Keratinocyte (primary cell): ENCODE data around the gene DSE. TPM values are rescaled to one million over a fixed set of nuclear protein-coding genes. Genes with fewer than 3 reads are reported as not detected.
A peak's percentile ranks its signal among the peaks of the same experiment; 100 is the strongest.

Experiments
- DNase-seq: peaks from one replicate; pipeline ENCODE4 v3.0.0-alpha.2; 2011; ENCODE audit warnings: low read depth, missing footprints, low spot score
- FAIRE-seq: peaks from 2 replicates; lab custom pipeline; 2011; peaks lifted over from hg19 to GRCh38; lab: Jason Lieb, UNC
- H2AFZ ChIP-seq: 2 replicates; pipeline ENCODE4 v1.6.0; 2012; ENCODE audit warnings: low read length, control low read depth, inconsistent platforms; ENCODE audit not compliant: control insufficient read depth
- H3K27ac ChIP-seq: 2 replicates; pipeline ENCODE4 v1.5.1; 2011; ENCODE audit warnings: low read length; ENCODE audit not compliant: control insufficient read depth, insufficient read depth
- H3K27me3 ChIP-seq: 3 replicates; pipeline ENCODE4 v1.6.0; 2011; ENCODE audit warnings: low read length; ENCODE audit not compliant: control insufficient read depth, insufficient read depth; ENCODE audit errors: extremely low read depth
- H3K36me3 ChIP-seq, 2 experiments: 2 replicates in 1 of 2; 3 replicates in 1 of 2; pipeline ENCODE4 v1.5.1; 2011; ENCODE audit warnings: low read length in 2 of 2, mild to moderate bottlenecking in 1 of 2; ENCODE audit not compliant: control insufficient read depth in 2 of 2, insufficient read depth in 2 of 2; ENCODE audit errors: extremely low read depth in 1 of 2
- H3K4me1 ChIP-seq: 3 replicates; pipeline ENCODE4 v1.5.1; 2011; ENCODE audit warnings: low read length; ENCODE audit not compliant: control insufficient read depth, insufficient read depth; ENCODE audit errors: extremely low read depth
- H3K4me2 ChIP-seq: 3 replicates; pipeline ENCODE4 v1.6.0; 2011; ENCODE audit warnings: low read depth, low read length; ENCODE audit not compliant: control insufficient read depth, insufficient read depth; ENCODE audit errors: extremely low read depth
- H3K4me3 ChIP-seq, 3 experiments: fragments of 200-600 bp in 1 of 3; sonication (generic) in 1 of 3; 2 replicates in 2 of 3; 3 replicates in 1 of 3; pipeline ENCODE4 v1.5.1; 2011 to 2016; ENCODE audit warnings: low read length in 3 of 3, mild to moderate bottlenecking in 3 of 3, control low read depth in 2 of 3, inconsistent platforms in 1 of 3, low read depth in 1 of 3, mixed read lengths in 1 of 3, mixed run types in 1 of 3, moderate library complexity in 1 of 3; ENCODE audit not compliant: control insufficient read depth in 2 of 3, insufficient read depth in 2 of 3; ENCODE audit errors: extremely low read depth in 1 of 3
- H3K79me2 ChIP-seq: 2 replicates; pipeline ENCODE4 v1.6.0; 2012; ENCODE audit warnings: low read length; ENCODE audit not compliant: control insufficient read depth, insufficient read depth
- H3K9ac ChIP-seq: 3 replicates; pipeline ENCODE4 v1.6.0; 2011; ENCODE audit warnings: low read length; ENCODE audit not compliant: control insufficient read depth, insufficient read depth; ENCODE audit errors: extremely low read depth
- H3K9me1 ChIP-seq: 3 replicates; pipeline ENCODE4 v1.6.0; 2011; ENCODE audit warnings: low read length; ENCODE audit not compliant: control insufficient read depth, insufficient read depth; ENCODE audit errors: extremely low read depth
- H3K9me3 ChIP-seq: 2 replicates; pipeline ENCODE4 v1.5.1; 2012; ENCODE audit warnings: low read depth, low read length; ENCODE audit not compliant: control insufficient read depth
- H4K20me1 ChIP-seq: 3 replicates; pipeline ENCODE4 v1.6.0; 2011; ENCODE audit warnings: low read length; ENCODE audit not compliant: control insufficient read depth, insufficient read depth; ENCODE audit errors: extremely low read depth
- CTCF ChIP-seq, 3 experiments: IDR thresholded peaks in 1 of 3; conservative IDR thresholded peaks in 1 of 3; optimal IDR thresholded peaks in 1 of 3; 2 replicates in 2 of 3; 3 replicates in 1 of 3; pipeline versions ENCODE3 to v1.5.1; 2011; ENCODE audit warnings: low read length in 3 of 3, mild to moderate bottlenecking in 3 of 3, moderate library complexity in 2 of 3, control low read depth in 1 of 3, inconsistent platforms in 1 of 3; ENCODE audit not compliant: insufficient read depth in 2 of 3; ENCODE audit errors: extremely low read depth in 1 of 3
- EZH2 ChIP-seq: IDR thresholded peaks from one replicate; pipeline ENCODE4 v1.6.1; 2012; ENCODE audit warnings: inconsistent platforms, mild to moderate bottlenecking, low read length, moderate library complexity
- dilution Hi-C: fragments of 300-500 bp; cut with MboI; formaldehyde crosslinking; loops from one replicate; pipeline ENCODE4 v1.7.0; 2020; ENCODE audit warnings: low sequenced_read_pairs; ENCODE audit not compliant: extremely low pct_ligation_motif_present
- polyA plus RNA-seq, 5 experiments: library from polyadenylated mRNA; depleted of rRNA in 3 of 5; stranded (reverse) in 3 of 5; stranded (forward) in 1 of 5; unstranded in 1 of 5; fragments of >200 nt; gene quantifications; 1 replicate in 1 of 5; 2 replicates in 3 of 5; 3 replicates in 1 of 5; pipeline versions ENCODE4 v1.2.1 to v1.2.3, GENCODE V29; 2011 to 2012; ENCODE audit warnings: missing spikeins in 2 of 5, low read depth in 1 of 5, low replicate concordance in 1 of 5

DSE gene
- polyA plus RNA-seq, 1 donor (not counting 4 experiments of a cell fraction or from before 2014, with no cell fraction given), result 99.7 TPM

- no peak for FAIRE-seq
- Histone ChIP-seq H3K9me3 (no peaks in the 10 kb centered on the region), H3K27ac (no peak overlapping the region), H3K4me1 (peaks cover 26% of the 10 kb centered on the region), H3K9me1 (no peaks in the 10 kb centered on the region), H4K20me1 (no peaks in the 10 kb centered on the region), H3K36me3 (peaks cover 12 to 14% of the 10 kb centered on the region in 2 experiments), H3K9ac (no peak overlapping the region), H3K4me2 (no peak overlapping the region), H3K79me2 (peaks cover 90% of the 10 kb centered on the region), H2AFZ (no peak overlapping the region), H3K4me3 (no peak overlapping the region), H3K27me3 (no peaks in the 10 kb centered on the region)
- no peak for TF ChIP-seq EZH2
- TF ChIP-seq CTCF (optimal IDR thresholded peaks at IDR 0.05 in 1 of 3, IDR thresholded peaks at IDR 0.05 in 1 of 3, conservative IDR thresholded peaks at IDR 0.05 in 1 of 3; ENCODE audit: extremely low read depth in 1 of 3, insufficient read depth in 2 of 3, low read length in 3 of 3), result no peak
- no peak for DNase-seq
- dilution Hi-C loops, result no loop called here
Observed at GRCh38 chr6:116400328-116400727, 29.6 kb downstream of the DSE start.

GRCh38 chr6:116402108-116402937 is 31.6 kb downstream of the DSE start:
- FAIRE-seq, result no peak
- no peak for DNase-seq
- Histone ChIP-seq H3K4me2 (no peak overlapping the region), H3K9me1 (no peaks in the 10 kb centered on the region), H3K9me3 (no peaks in the 10 kb centered on the region), H3K9ac (no peak overlapping the region), H2AFZ (no peak overlapping the region), H4K20me1 (no peaks in the 10 kb centered on the region), H3K27me3 (no peaks in the 10 kb centered on the region), H3K4me3 (no peak overlapping the region), H3K79me2 (peaks cover 88% of the 10 kb centered on the region), H3K27ac (no peak overlapping the region), H3K4me1 (peaks cover 18% of the 10 kb centered on the region), H3K36me3 (peaks cover 12 to 15% of the 10 kb centered on the region in 2 experiments)
- TF ChIP-seq CTCF (optimal IDR thresholded peaks at IDR 0.05 in 1 of 3, IDR thresholded peaks at IDR 0.05 in 1 of 3, conservative IDR thresholded peaks at IDR 0.05 in 1 of 3; ENCODE audit: extremely low read depth in 1 of 3, insufficient read depth in 2 of 3, low read length in 3 of 3), result peak in 1 of 3 experiments; percentile 20
- no peak for TF ChIP-seq EZH2
- dilution Hi-C loops, result no loop called here
